T-helper 22 cell (primary cell): ENCODE results near the gene TGFBR3.

Source experiments
- DNase-seq: peaks from one replicate; pipeline ENCODE4 v3.0.0-alpha.2; 2020; ENCODE audit warnings: low read depth

The TGFBR3 gene

GRCh38 chr1:91635763-91636162 is 250.2 kb downstream of the TGFBR3 start:
- no peak for DNase-seq

- no peak for DNase-seq
Measured at GRCh38 chr1:91633438-91633837, 252.5 kb downstream of the TGFBR3 start.

- DNase-seq, result no peak
Measured at GRCh38 chr1:91631718-91632330, 254.1 kb downstream of the TGFBR3 start.

DNA sequence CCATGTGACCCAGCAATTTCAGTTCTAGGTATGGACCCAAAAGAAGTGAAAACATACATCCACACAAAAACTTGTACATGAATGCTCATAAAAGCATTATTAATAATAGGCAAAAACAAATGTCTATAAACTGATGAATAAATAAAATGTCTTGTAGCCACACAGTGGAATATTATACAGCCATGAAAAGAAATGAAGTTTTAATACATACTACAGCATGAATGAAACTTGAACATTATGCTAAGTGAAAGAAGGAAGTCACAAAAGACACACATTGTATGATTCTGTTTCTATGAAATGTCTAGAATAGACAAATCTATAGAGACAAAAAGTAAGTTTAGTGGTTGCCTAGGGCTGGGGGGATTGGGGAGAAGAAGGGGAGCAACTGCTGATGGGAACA is 255.1 kb downstream of the TGFBR3 start:
- no peak for DNase-seq
